GM21737 (cell line): ENCODE measurements around the gene PHOSPHO1.

Experiments
- ATAC-seq: cut with Tn5 transposase; IDR thresholded peaks from one replicate; pipeline ENCODE4 v1.9.1; 2021; ENCODE audit warnings: mild to moderate bottlenecking, moderate library complexity; ENCODE audit not compliant: unreplicated experiment

The PHOSPHO1 gene

DNA sequence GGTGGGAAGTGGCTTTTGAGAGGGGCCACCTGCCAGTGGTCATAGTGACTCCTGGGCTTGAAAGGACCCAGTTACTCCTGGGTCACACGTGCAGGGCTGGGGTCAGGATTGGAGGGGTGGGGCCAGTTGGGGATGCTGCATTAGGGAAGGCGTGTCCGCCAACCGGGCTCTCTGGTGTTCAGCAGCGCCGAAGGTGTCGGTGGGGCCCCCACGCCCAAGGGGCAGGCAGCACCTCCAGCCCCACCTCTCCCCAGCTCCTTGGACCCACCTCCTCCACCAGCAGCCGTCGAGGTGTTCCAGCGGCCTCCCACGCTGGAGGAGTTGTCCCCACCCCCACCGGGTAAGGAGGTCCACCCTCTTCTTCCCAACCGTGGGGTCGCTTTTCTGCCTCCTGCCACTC, 10.6 kb downstream of the PHOSPHO1 start:
- no peak for ATAC-seq

DNA sequence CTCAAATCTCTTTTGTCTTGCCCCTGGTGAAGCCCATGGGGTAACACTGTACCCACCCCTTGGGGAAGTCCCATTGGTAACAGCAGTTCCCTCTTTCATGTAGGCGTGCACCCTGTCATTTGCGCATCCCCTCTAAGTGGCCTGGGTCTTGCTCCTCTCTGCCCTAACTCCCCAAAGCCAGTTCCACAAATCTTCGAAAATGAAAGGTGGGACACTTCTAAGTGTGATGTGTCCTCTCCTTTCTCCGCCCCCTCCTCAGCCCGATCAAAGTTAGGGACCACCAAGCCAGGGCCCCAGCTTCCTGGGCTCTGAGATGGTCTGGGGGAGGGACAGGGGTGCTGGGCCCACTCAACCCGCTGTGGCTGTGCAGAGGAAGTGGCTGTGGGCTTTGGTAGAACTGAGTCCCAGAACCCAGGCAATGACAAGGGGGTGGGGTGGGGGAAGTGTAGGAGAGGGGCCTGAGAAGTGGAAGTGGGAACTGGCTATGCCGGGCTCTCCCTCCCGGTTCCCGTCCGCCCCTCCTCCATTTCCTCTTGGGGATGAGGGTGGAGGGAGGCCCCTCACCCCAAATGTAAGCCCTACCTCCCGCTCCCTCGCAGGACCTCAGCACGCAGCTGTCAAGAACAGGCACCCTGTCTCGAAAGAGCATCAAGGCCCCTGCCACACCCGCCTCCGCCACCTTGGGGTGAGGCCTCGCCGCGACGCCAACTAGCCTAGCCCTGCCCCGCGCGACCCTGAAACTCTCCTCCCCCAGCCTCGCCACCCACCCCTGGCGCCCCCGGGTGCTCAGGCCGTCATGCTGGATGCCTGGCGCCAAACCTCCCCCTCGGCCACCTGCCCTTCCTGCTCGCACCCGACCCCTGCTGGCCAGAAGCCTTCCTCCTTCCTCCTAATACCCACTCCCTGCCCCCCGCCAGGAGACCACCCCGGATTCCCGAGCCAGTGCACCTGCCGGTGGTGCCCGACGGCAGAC, 11.4 kb downstream of the PHOSPHO1 start:
- ATAC-seq, result no peak

DNA sequence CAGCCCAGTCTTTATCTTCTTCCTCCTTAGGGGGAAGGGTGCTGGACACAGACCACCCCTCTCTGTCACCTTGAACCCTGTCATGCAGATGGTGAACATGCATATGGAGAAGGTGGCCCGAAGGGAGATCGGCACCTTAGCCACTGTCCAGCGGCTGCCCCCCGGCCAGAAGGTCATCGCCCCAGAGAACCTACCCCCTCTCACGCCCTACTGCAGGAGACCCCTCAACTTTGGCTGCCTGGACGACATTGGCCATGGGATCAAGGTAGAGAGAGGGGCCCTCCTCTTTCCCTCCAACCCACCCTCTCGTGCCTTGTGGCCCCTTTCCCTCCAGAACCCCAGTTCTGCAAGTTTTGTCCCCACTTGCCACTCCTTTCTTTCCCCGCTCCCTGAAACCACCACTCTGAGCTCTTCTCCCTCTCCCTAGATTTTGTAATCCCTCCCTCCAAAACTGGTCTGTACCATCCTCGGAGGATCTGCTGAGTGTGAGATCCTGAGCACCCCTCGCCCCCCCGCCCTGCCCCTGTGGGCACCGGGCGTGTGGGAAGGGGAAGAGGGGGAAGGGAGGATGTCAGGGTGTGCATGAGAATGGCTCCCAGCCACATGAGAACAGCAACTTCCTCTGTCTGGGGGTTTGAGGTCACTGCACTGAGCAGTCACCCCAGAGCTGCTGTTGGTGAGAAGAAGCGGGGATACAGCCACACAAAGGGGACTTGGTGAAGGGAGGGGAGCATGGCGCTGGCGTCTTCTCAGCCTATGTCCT, 12.8 kb downstream of the PHOSPHO1 start:
- ATAC-seq, result peak; percentile 41

DNA sequence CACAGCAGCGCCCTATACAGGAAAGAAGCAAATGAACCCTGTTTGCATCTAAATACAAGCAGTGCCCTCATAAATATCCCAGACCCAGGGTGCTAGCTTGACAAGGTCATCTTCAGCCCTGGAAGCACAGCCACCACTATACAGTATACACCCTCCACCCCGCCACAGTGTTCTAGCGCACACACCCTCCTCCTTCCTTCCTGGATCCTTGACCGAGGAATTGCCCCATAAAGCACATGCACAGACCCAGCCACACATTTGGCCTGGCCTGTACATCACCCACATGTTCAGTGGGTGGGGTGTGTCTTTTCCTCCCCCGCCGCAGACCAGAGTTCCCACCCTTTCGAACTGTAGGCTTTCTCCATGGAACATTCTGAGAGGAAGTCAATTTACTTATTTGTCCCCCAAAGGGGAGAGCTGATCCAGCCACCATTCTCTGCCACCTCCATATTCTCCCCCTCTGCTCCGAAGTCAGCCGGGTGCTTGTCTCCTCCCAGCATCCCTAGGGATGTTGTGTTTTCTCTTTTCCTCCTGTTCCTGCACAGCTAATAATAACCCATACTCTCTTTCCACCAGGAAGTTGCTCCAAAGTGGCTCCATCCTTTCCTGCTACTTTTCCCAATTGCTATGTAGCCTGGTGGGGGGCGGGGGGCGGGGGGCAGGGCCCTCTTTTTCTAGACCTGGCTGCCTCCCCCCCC, 13.5 kb downstream of the PHOSPHO1 start:
- ATAC-seq, result no peak

DNA sequence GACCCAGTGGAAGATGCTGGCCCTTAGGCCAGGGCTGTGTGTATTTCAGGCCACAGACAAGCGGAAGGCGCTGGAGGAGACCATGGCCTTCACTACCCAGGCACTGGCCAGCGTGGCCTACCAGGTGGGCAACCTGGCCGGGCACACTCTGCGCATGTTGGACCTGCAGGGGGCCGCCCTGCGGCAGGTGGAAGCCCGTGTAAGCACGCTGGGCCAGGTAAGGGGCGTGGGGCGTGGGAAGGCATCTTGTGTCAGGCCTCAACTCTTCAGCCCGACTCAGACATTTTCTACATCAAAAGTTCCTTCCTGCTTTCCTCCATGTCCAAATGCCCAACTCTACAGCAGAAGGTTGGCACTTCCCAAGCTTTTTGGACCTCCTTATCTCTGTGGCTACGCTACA, 14.1 kb downstream of the PHOSPHO1 start:
- no peak for ATAC-seq

DNA sequence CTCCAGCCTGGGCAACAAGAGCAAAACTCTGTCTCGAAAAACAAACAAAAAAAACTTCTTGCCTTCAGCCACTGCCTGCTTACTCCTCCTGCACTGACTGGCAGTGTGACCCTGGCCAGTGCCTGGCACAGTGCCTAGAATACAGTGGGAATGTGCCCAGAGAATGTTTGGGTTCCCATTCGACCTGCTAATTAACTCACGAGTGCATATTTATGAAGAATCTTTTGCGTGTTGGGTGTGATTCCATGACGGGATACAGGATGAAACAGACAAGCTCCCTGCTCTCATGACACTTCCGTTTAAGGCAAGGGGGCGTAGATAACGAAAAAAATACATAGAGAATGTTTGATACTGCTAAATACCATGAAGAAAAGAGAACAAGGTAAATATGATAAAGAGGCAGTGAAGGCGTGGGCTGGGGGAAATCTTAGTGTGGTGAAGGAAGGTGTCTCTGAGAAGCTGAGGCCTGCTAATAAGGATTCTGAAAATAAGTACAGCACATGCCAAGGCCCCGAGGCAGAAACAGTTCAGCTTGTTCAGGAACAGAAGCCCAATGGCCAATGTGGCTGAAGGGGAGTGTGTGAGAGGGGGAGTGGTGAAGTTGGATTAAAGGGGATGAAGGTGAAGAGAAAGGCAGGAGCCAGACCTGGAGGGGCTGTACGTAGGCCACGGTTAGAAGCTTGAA, 15.8 kb downstream of the PHOSPHO1 start:
- no peak for ATAC-seq

DNA sequence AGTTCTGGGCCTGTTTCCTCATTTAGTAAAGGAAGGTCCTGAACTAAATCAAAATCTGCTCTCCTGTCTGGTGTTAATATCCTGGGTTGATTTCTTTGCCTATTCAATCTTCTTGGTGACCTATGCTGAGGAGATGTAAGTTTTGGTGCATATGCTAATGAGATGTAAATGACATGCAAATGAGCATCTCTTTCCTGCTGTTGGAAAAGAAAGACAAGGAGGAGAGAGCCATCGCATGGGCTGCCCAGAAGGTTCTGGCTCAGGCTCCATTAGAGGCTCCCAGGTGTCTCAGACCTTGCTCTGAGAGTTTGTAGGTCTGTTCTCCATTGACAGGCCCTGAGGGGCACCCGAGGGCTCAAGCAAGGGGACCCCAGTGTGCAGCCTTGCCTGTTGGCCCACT, 16.7 kb downstream of the PHOSPHO1 start:
- no peak for ATAC-seq

DNA sequence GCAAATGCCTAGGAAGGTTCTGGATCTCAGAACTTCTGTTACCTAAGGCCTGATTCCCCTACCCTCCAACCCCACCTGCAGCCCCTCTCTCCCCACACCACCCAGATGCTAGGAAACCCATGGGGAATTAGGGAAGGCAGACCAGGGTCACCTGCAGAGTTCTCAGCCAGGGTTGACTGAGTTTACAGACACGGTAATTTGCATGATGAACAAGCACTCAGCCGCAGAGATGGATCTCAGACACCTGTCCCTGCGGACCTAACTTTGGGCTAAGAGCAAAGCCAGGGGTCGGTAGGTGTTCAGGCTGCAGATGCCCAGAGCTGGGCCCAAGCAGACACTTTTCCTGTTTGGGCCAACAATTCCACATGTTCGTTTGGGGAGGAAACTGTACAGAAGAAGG, 17.2 kb downstream of the PHOSPHO1 start:
- ATAC-seq, result no peak

DNA sequence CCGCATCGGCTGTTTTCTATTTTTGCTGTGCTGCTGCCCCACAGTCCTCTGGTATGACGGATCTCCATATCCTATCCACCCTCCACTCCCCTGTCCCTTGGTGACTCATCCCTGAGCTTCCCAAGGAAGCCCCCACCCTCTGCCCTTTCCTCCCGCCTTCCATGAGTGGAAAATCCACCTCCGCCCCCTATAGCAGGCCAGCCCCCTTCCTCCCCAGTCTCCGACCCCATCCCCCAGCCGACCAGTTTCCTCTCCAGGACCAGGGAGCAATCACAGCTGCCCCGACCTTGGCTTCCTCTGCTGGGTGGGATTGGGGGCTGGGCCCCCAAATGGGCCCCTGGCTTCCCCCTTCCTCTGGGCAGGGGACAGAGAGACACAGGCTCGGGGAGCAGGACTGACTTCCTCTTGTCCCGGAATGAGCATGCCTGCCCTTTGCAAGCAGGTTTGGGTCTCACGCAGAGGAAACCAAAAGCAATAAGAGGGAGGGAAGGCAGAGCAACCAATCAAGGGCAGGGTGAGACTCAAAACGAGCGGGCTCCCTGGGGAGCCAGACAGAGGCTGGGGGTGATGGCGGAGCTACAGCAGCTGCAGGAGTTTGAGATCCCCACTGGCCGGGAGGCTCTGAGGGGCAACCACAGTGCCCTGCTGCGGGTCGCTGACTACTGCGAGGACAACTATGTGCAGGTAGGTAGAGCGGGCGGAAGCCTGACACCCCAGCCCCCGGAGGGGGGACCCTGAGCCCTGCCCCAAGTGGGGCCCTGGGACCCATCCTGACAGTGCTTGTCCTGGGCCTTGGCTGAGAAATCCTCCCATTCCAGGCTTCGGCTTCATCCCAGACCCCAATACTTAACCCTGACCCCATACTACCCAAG, 20.2 kb downstream of the PHOSPHO1 start, which contains the start of the genes ABI3 and GNGT2:
TSS of gene ABI3 (plus strand) at position 550 of the 872 bp plus-strand sequence. CDS start at position 568, 18 bp downstream.
TSS of gene GNGT2 (minus strand) at position 417 of the 872 bp plus-strand sequence. CDS start 3,152 bp downstream, outside the sequence.
- ATAC-seq, result peak; percentile 68

DNA sequence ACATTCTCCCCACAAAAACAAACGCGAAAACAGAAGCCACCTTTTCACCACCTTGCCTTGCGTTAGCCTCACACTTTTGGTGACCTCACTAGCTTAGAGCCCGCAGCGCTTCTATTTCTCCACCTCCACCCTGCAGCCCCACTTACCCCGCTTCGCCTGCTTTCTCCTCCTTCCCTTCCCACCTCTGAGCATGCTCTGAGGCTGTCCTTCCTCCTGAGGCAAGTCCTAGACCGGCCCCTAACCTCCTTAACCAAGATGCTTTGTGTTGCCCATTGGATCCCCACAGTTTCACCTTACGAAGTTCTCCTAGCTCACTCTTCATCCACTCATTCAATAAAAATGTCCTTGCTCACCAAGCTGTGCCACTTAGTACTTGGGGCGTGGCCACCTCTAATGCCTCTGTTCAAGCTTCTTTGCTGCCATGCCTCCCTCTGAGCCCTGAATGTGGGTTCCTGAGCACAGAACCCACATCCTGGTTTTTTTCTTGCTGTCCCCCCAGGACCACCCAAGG, 21.5 kb downstream of the PHOSPHO1 start:
- no peak for ATAC-seq

DNA sequence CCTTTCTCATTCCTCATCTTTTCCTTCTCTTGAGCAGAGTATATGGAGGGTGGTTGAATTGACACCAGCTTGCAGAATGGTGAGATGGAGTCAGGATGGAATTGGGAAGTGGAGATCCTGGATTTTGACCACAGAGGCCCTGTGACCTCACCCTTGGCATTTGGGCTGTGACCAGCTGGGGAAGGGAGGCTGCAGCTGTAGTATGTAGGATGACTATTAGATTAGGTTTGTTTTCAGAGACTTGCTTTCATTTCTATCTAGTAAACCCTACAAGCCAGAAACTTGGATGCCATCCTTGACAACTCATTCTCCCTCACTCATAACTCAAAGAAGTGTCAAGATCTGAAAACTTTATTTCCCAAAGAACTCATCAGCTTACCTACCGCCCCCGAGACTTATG, 26.1 kb downstream of the PHOSPHO1 start:
- no peak for ATAC-seq

DNA sequence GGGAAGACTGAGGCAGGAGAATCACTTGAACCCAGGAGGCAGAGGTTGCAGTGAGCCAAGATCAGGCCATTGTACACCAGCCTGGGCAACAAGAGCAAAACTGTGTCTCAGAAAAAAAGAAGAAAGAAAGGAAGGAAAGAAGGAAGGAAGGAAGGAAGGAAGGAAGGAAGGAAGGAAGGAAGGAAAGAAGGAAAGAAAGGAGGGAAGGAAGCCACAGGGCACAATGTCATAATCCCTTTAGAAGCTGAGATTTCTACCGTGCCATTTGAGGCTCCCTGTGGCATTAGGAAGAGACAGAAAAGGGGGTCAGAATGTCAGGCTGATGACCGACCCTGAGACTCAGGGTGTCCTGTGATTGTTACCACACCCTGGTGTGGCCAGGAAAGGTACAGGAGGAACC, 26.8 kb downstream of the PHOSPHO1 start:
- no peak for ATAC-seq

DNA sequence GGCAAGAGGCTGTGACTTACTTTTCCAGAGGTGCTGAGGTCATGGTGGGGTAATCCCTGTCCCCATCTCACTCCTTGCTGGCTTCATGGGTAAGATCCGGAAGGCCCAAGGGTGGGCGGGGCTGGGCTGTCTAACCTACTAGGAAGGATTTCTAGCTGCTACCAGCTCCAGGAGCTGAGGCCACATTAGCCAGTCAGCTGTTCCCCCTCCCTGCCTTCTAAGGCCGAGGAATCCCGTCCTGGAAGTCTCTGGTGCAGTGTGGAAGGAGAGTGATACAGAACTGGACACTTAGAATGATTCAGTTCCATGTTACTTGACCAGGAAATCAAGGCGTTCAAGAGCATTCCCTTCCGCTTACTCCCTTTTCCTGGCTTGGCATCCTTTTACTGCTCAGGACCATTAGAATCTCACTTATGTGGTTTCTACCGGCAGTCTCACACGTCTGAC, 29.1 kb downstream of the PHOSPHO1 start:
- no peak for ATAC-seq

DNA sequence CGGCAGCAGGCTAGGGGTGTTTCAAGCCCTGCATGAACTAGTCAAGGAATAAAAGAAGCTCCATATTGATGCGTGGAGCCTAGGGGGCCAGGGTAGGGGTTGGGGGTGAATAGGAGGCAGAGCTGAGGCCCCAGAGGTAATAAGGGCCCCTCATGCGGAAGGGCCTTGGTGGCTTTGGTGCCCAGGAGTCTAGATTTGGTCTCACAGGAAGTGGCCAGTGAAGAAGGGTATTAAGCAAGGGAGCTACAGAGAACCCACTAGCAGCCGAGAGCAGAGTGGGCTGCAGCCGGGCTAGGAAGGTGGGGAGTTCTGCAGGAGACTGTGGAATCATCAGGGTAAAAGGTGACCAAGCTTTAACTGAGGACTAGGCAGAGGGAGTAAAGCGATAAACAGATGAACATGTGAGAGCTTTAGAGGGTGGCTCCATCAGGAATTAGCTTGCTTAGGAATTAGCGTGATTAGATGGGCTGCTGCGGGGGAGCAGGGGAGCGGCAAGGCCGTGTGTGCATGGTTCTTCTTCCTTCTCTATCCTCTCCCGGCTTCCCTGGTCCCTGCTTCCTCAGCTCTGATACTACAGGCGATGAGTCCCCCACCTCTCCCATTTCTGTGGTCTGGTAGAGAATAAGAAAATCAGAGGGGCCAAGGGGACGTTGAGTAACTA, 30.0 kb downstream of the PHOSPHO1 start:
- no peak for ATAC-seq

DNA sequence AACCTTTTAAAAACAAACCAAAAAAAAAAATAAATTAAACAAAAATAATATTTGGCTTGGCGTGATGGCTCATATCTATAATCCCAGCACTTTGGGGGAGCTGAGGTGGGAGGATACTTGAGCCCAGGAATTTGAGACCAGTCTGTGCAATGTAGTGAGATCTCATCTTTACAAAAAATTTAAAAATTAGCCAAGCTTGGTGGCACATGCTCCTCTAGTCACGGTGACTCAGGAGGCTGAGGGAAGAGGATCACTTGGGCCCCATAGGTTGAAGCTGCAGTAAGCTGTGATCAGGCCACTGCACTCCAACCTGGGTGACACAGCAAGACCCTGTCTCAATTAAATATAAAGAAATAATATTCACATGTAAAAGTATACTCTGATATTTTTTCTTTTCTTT, 32.4 kb downstream of the PHOSPHO1 start:
- no peak for ATAC-seq

DNA sequence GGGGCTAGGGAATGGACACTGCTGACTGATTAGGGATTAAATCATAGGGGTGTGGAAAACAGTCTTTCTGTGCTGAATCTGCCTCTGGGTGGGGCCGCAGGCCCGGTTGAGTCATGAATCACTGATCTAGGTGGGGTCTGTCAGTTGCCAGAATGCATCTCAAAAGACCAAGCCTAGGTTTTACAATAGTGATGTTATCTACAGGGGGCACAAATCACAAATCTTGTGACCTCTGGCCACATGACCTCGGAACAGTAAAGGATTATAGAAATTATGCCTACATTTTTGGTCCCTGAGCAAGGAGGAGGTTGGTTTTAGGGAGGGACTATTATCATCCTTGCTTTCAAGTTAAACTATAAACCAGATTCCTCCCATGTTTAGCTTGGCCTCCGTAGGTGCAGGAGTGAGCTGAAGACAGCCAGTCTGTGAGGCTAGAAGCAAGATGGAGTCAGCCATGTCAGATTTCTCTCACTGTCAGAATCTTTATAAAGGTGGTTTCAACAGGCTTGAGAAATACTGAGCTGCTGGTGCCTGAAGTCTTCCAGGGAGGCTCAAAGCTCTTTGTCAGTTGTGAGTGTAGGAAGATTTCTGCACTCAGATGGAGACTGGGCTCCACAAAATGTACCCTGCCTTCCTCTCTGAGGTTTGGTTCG, 33.1 kb downstream of the PHOSPHO1 start:
- ATAC-seq, result no peak

DNA sequence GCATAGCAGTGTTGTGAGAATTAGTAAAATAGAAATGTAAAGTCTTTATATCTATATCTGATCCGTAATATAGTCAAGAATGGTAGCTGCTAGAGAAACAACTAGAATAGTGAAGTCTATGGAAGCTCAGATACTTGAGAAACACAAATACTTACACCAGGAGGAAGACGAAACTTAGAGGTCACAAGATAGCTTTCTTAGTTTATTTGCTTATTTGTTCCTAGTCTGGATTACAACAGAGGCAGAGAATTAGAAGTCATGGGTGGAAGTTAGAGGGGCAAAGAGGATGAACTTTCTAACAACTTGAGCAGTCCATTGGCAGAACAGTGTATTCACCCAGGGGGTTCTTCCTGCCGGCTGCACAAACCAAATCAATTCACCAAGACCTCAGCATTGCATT, 34.1 kb downstream of the PHOSPHO1 start:
- ATAC-seq, result no peak

DNA sequence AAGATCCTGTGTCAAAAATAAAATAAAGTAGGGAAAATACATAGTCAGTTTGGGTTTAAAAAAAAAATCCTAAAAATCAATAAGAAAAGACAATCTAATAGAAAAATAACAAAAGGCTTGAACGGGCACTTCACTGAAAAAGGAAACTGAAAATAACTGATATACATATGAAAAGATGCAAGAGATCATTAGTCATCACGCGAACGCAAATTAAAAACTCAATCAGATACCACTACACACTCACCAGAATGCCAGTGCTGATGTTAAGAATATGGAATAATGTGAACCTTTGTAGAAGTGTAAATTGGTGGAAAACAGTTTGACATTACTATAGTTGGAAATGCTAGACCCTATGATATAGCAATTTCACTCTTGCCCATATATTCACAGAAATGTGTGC, 34.8 kb downstream of the PHOSPHO1 start:
- no peak for ATAC-seq
